ENCODE measurements around the gene PDE4B. TPM values are rescaled to one million over a fixed set of nuclear protein-coding genes. Genes with fewer than 3 reads are reported as not detected.

Gene PDE4B
- total and polyA plus RNA-seq, 9 of the 15 experiments (the other 6 are each of a cell fraction or from before 2014, with no cell fraction given), result 0.09 TPM; not detected in 8

DNA sequence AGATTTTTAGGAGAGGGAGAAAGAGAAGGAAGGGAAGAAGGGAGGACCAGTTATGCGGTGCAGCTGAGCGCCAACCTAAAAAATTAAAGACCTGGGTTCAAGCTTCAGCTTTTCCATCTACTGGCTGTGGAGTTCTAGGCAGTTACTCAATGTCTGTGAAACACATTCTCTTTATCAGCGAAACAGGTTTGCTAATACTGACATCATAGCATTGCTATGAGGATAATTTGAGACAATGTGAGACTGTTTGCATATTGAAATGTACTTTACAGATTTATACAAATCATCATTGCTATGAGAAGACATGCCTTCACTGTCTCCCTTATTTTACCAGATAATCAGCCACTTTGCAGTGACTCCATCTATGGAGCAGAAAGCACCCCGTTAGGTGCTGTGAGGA, 518.4 kb downstream of the PDE4B start:
- FAIRE-seq (no peak), DNase-seq (ENCODE audit: extremely low read depth in 1 of 4, low spot score in 3 of 4) (no peak), ATAC-seq (no peak)
- no peak for TF ChIP-seq ZFP36 (IDR thresholded peaks at IDR 0.05; ENCODE audit: low read depth, low read length, partially characterized antibody)
- TF ChIP-seq ZNF124 (CRISPR knock-in tag; IDR thresholded peaks at IDR 0.05), result no peak
- TF ChIP-seq RBM15 (IDR thresholded peaks at IDR 0.05; ENCODE audit: insufficient read depth, low read length), result no peak
- TF ChIP-seq, protein P1, sequence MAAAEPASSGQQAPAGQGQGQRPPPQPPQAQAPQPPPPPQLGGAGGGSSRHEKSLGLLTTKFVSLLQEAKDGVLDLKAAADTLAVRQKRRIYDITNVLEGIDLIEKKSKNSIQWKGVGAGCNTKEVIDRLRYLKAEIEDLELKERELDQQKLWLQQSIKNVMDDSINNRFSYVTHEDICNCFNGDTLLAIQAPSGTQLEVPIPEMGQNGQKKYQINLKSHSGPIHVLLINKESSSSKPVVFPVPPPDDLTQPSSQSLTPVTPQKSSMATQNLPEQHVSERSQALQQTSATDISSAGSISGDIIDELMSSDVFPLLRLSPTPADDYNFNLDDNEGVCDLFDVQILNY (CRISPR knock-in tag; IDR thresholded peaks at IDR 0.05), result no peak
- TF ChIP-seq, protein P2, sequence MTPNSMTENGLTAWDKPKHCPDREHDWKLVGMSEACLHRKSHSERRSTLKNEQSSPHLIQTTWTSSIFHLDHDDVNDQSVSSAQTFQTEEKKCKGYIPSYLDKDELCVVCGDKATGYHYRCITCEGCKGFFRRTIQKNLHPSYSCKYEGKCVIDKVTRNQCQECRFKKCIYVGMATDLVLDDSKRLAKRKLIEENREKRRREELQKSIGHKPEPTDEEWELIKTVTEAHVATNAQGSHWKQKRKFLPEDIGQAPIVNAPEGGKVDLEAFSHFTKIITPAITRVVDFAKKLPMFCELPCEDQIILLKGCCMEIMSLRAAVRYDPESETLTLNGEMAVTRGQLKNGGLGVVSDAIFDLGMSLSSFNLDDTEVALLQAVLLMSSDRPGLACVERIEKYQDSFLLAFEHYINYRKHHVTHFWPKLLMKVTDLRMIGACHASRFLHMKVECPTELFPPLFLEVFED (CRISPR knock-in tag; conservative IDR thresholded peaks at IDR 0.05), result no peak
- no peak for TF ChIP-seq SMAD4 (CRISPR knock-in tag; conservative IDR thresholded peaks at IDR 0.05)
- TF ChIP-seq TEAD2 (tag; IDR thresholded peaks at IDR 0.05), result no peak
- no peak for TF ChIP-seq HIVEP1 (CRISPR knock-in tag; IDR thresholded peaks at IDR 0.05)
- no peak for TF ChIP-seq CHD1 (IDR thresholded peaks at IDR 0.05; ENCODE audit: low read length)
- TF ChIP-seq NBN (IDR thresholded peaks at IDR 0.05; ENCODE audit: low read depth), result no peak
- TF ChIP-seq NCOA4 (IDR thresholded peaks at IDR 0.05; ENCODE audit: partially characterized antibody), result no peak
- no peak for TF ChIP-seq ARID1B (IDR thresholded peaks at IDR 0.05)
- TF ChIP-seq PHF8 (IDR thresholded peaks at IDR 0.05; ENCODE audit: borderline replicate concordance, low read length), result no peak
- TF ChIP-seq, protein P3, sequence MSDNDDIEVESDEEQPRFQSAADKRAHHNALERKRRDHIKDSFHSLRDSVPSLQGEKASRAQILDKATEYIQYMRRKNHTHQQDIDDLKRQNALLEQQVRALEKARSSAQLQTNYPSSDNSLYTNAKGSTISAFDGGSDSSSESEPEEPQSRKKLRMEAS (CRISPR knock-in tag; IDR thresholded peaks at IDR 0.05), result no peak
- TF ChIP-seq, protein P4, sequence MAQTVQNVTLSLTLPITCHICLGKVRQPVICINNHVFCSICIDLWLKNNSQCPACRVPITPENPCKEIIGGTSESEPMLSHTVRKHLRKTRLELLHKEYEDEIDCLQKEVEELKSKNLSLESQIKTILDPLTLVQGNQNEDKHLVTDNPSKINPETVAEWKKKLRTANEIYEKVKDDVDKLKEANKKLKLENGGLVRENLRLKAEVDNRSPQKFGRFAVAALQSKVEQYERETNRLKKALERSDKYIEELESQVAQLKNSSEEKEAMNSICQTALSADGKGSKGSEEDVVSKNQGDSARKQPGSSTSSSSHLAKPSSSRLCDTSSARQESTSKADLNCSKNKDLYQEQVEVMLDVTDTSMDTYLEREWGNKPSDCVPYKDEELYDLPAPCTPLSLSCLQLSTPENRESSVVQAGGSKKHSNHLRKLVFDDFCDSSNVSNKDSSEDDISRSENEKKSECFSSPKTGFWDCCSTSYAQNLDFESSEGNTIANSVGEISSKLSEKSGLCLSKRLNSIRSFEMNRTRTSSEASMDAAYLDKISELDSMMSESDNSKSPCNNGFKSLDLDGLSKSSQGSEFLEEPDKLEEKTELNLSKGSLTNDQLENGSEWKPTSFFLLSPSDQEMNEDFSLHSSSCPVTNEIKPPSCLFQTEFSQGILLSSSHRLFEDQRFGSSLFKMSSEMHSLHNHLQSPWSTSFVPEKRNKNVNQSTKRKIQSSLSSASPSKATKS (CRISPR knock-in tag; IDR thresholded peaks at IDR 0.05), result no peak
- Histone ChIP-seq H3K9me3 (replicated peaks; ENCODE audit: control insufficient read depth, insufficient read depth, low read depth, low read length) (no peaks in the 10 kb centered on the region), H2AFZ (ENCODE audit: low read depth, low read length) (no peak overlapping the region), H3K4me1 (replicated peaks in 1 of 2; ENCODE audit: control insufficient read depth in 2 of 2, insufficient read depth in 2 of 2, low read length in 2 of 2) (no peaks in the 10 kb centered on the region), H3K79me2 (ENCODE audit: control insufficient read depth, insufficient read depth, low read length) (no peaks in the 10 kb centered on the region), H3K36me3 (ENCODE audit: control insufficient read depth, insufficient read depth, low read length) (no peaks in the 10 kb centered on the region), H4K20me1 (replicated peaks; ENCODE audit: control insufficient read depth, insufficient read depth, low read length) (no peaks in the 10 kb centered on the region), H3K4me2 (ENCODE audit: insufficient read depth, low read length) (no peak overlapping the region), H3K4me3 (no peak overlapping the region), H3K27ac (ENCODE audit: extremely low read depth, low read depth, low read length) (no peak overlapping the region), H3K9me1 (ENCODE audit: control insufficient read depth, insufficient read depth, low read length) (no peaks in the 10 kb centered on the region), H3K9ac (ENCODE audit: insufficient read depth in 1 of 2, low read depth in 2 of 2, low read length in 2 of 2) (no peak overlapping the region), H3K27me3 (ENCODE audit: control insufficient read depth in 2 of 2, insufficient read depth in 2 of 2, low read length in 2 of 2) (no peaks in the 10 kb centered on the region; a peak in 1 of 5 replicates)
- in situ Hi-C loops (cut with MboI), result no loop called here
- ChIA-PET POLR2A (no interaction called here), CTCF (ENCODE audit: low intra/inter-chr PET ratio) (no interaction called here)
- no TSS peak for BruUV-seq (replicated peaks)
- intact Hi-C loops (cut with micrococcal nuclease), result no loop called here
- WGBS (ENCODE audit: insufficient coverage, low coverage, missing lambda C conversion rate), result 13% methylated on average over 4 of the region's 4 CpGs
